ENCODE results near the gene SEMA6C.
"Not testable (repeated sequence)": the region's sequence is repeated elsewhere in the genome, so short reads cannot be mapped to it uniquely, and the experiment has no call there.

SEMA6C gene

GRCh38 chr1:151128800-151129199 lies 17.6 kb downstream of the SEMA6C start:
- no peak for DNase-seq

GRCh38 chr1:151124763-151125403 lies 21.5 kb downstream of the SEMA6C start:
- DNase-seq: no peak

DNA sequence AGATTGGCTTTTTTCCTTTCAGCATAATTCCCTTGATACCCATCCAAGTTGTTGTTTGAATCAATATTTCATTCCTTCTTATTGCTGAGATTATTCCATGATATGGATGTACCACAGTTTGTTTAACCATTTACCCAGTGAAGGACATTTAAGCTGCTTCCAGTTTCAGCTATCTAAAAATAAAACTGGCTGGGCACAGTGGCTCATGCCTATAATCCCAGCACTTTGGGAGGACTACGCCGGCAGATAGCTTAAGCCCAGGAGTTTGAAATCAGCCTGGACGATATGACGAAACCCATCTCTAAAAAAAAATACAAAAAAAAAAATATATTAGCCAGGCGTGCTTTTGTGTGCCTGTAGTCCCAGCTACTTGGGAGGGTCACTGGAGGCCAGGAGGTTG lies 32.6 kb downstream of the SEMA6C start:
- DNase-seq: no peak

DNA sequence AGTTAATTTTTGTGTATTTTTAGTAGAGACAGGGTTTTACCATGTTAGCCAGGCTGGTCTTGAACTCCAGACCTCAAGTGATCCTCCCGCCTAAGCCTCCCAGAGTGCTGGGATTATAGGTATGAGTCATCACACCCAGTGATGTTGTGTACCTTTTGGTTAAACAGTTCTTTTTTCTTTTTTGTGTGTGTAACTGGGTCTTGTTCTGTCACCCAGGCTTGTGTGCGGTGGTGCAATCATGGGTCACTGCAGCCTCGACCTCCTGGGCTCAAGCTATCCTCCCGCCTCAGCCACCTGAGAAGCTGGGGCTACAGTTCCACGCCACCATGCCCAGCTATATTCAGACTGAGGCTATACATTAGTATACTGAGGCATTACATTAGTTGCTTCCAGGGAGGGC lies 38.1 kb downstream of the SEMA6C start:
- no peak for DNase-seq

DNA sequence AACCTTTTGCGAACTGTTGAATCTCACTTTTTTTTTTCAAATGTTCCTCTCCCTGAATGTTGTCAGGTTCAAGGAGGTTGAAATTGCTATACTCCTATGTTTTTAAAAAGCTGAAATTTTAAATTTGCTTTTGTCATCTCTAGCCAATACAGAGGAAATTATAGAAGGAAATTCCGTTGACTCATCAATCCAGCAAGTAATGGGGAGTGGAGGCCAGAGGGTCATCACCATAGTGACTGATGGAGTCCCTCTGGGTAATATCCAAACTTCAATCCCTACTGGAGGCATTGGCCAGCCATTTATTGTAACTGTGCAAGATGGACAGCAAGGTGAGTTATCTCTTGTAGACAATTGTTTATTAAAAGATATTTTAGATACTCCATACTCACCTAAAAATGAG lies 39.5 kb downstream of the SEMA6C start:
- DNase-seq: no peak

DNA sequence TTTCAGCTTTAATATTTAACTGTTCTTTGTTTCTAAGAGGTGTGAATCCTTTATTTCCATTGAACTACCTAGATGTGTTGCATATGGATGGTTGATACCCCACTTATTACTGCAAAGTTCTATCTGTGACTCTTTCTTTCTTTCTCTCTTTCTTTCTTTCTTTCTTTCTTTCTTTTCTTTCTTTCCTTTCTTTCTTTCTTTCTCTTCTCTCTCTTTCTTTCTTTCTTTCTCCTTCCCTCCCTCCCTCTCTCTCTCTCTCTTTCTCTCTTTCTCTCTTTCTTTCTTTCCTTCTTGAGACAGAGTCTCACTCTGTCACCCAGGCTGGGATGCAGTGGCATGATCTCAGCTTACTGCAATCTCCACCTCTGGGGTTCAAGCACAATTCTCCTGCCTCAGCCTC lies 41.8 kb downstream of the SEMA6C start:
- DNase-seq: no peak

DNA sequence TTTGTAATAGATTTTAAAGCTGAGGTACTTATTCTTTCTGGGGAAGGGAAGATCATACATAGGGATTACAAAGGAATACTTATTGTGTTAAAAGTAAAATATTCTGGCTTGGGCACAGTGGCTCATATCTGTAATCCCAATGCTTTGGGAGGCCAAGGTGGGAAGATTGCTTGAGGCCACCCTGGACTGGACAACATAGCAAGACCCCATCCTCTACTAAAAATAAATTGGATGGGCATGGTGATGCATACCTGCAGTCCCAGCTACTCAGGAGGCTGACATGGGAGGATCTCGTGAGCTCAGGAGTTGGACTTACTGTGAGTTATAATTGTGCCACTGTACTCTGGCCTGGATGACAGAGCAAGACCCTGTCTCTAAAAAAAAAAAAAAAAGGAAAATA lies 48.3 kb downstream of the SEMA6C start:
- DNase-seq: no peak

DNA sequence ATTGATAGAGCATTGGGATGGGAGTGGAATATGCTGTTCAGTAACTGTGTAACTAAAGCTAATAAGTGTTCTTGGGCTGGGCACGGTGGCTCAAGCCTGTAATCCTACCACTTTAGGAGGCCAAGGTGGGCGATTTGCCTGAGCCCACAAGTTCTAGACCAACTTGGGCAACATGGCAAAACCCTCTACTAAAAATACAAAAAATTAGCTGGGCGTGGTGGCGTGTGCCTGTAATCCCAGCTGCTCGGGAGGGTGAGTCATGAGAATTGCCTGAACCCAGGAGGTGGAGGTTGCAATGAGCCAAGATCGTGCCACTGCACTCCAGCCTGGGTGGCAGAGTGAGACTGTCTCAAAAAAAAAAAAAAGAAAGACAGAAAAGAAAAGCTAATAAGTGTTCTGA lies 49.0 kb downstream of the SEMA6C start:
- DNase-seq: not testable (repeated sequence)

GRCh38 chr1:151085953-151086559 lies 60.4 kb downstream of the SEMA6C start:
- no peak for DNase-seq

Measured in activated CD4-positive, alpha-beta T cell treated with anti-CD3 and anti-CD28 coated beads, Interleukin-10, Interleukin-2, amounts not matched to agents 100 ng/mL and 50 ng/mL, durations not matched to agents 16 hours and 8 hours (primary cell).